Measurements from ENCODE around the gene UBR1.
"Not testable (repeated sequence)": the region's sequence is repeated elsewhere in the genome, so short reads cannot be mapped to it uniquely, and the experiment has no call there.

DNA sequence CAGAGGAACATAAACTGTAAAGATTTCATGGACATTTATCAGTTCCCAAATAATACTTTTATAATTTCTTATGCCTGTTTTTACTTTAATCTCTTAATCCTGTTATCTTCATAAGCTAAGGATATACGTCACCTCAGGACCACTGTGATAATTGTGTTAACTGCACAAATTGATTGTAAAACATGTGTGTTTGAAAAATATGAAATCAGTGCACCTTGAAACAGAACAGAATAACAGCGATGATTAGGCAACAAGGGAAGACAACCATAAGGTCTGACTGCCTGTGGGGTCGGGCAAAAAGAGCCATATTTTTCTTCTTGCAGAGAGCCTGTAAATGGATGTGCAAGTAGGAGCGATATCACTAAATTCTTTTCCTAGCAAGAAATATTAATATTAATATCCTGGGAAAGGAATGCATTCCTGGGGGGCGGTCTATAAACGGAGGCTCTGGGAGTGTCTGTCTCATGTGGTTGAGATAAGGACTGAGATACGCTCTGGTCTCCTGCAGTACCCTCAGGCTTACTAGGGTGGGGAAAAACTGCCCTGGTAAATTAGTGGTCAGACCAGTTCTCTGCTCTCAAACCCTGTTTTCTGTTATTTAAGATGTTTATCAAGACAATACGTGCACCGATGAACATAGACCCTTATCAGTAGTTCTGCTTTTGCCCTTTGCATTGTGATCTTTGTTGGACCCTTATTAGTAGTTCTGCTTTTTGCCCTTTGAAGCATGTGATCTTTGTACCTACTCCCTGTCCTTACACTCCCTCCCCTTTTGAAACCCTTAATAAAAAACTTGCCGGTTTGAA is 22.5 kb upstream of the UBR1 start:
- TF ChIP-seq, protein P1, sequence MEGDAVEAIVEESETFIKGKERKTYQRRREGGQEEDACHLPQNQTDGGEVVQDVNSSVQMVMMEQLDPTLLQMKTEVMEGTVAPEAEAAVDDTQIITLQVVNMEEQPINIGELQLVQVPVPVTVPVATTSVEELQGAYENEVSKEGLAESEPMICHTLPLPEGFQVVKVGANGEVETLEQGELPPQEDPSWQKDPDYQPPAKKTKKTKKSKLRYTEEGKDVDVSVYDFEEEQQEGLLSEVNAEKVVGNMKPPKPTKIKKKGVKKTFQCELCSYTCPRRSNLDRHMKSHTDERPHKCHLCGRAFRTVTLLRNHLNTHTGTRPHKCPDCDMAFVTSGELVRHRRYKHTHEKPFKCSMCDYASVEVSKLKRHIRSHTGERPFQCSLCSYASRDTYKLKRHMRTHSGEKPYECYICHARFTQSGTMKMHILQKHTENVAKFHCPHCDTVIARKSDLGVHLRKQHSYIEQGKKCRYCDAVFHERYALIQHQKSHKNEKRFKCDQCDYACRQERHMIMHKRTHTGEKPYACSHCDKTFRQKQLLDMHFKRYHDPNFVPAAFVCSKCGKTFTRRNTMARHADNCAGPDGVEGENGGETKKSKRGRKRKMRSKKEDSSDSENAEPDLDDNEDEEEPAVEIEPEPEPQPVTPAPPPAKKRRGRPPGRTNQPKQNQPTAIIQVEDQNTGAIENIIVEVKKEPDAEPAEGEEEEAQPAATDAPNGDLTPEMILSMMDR (IDR thresholded peaks at IDR 0.05) = not testable (repeated sequence)
- TF ChIP-seq POLR2A (IDR thresholded peaks at IDR 0.05) = not testable (repeated sequence)
